ENCODE measurements around the gene KIAA1191.

DNA sequence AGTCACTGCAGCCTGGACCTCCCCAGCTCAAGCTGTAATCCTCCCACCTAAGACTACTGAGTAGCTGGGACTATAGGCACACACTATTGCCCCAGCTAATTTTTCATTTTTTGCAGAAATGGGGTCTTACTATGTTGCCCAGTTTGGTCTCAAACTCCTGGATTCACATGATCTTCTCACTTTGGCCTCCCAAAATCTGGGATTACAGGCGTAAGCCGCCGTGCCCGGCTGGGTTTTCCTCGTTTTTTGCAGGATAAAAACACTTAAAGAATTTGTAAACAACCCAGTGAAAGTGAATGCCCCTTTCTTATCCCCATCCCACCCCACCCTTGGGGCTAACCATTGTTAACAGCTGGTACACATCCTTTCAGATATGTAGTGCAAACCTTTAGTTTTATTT, 47.0 kb upstream of the KIAA1191 start:
- TF ChIP-seq EZH2 (IDR thresholded peaks at IDR 0.05; ENCODE audit: borderline replicate concordance), result no peak
- TF ChIP-seq, protein P1, sequence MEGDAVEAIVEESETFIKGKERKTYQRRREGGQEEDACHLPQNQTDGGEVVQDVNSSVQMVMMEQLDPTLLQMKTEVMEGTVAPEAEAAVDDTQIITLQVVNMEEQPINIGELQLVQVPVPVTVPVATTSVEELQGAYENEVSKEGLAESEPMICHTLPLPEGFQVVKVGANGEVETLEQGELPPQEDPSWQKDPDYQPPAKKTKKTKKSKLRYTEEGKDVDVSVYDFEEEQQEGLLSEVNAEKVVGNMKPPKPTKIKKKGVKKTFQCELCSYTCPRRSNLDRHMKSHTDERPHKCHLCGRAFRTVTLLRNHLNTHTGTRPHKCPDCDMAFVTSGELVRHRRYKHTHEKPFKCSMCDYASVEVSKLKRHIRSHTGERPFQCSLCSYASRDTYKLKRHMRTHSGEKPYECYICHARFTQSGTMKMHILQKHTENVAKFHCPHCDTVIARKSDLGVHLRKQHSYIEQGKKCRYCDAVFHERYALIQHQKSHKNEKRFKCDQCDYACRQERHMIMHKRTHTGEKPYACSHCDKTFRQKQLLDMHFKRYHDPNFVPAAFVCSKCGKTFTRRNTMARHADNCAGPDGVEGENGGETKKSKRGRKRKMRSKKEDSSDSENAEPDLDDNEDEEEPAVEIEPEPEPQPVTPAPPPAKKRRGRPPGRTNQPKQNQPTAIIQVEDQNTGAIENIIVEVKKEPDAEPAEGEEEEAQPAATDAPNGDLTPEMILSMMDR (IDR thresholded peaks at IDR 0.05; ENCODE audit: poor library complexity), result no peak
